Measurements from ENCODE around the gene MACROD2. TPM values are rescaled to one million over a fixed set of nuclear protein-coding genes. Genes with fewer than 3 reads are reported as not detected.

Gene MACROD2
- total RNA-seq, 2 donors from 2014 or later, result 0.95 to 4.2 TPM

DNA sequence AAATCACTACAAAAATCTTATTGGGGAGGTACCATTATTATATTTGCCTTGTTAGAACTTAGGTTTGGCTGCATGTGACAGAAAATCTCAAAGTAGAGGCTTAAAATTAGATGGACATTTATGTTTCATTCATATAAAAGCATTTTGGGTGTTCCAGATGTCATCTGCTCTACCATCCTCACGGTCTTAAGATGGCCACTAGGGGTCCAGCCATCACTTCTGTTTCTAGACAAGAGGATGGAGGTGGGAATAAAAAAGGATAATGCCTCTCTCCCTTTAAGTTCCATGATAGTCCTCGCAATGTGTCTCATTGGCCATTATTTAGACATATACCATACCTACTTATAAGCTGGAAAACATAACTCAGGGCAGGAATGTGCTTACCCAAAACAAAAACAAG lies 1648.4 kb downstream of the MACROD2 start:
- TF ChIP-seq, protein P1, sequence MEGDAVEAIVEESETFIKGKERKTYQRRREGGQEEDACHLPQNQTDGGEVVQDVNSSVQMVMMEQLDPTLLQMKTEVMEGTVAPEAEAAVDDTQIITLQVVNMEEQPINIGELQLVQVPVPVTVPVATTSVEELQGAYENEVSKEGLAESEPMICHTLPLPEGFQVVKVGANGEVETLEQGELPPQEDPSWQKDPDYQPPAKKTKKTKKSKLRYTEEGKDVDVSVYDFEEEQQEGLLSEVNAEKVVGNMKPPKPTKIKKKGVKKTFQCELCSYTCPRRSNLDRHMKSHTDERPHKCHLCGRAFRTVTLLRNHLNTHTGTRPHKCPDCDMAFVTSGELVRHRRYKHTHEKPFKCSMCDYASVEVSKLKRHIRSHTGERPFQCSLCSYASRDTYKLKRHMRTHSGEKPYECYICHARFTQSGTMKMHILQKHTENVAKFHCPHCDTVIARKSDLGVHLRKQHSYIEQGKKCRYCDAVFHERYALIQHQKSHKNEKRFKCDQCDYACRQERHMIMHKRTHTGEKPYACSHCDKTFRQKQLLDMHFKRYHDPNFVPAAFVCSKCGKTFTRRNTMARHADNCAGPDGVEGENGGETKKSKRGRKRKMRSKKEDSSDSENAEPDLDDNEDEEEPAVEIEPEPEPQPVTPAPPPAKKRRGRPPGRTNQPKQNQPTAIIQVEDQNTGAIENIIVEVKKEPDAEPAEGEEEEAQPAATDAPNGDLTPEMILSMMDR (IDR thresholded peaks at IDR 0.05), result peak; percentile 8
- Histone ChIP-seq H3K36me3 (no peaks in the 10 kb centered on the region), H3K4me3 (no peak overlapping the region)

DNA sequence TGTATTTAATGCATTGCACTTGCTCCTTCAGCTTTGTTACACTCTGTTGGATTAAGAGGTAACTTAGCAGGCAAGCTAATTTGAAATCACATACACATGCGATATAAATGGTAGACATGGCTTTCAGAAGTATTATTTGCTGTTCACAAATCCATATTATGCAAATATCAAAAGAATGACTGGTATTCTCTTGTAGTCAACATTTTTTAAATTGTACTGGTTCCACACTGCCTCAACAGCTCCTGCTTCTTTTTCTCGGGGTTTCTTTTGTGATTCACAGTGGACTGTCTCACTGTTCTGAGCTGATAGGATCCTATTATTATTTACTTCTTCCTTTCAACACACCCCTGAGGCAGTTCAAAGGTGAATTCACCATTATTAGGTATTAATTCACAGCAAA lies 1650.5 kb downstream of the MACROD2 start:
- peaks cover 0 to 9% of the 10 kb centered on the region in 2 donors for H3K4me1 ChIP-seq (ENCODE audit: control insufficient read depth in 1 of 2, low read depth in 2 of 2)
- H3K4me3 ChIP-seq, result no peak overlapping the region
- DNase-seq (ENCODE audit: low spot score) (no peak), ATAC-seq (ENCODE audit: insufficient number of reproducible peaks, low FRiP score, low read depth) (no peak)
- H3K36me3 ChIP-seq, result no peaks in the 10 kb centered on the region
- H3K27me3 ChIP-seq (replicated peaks; ENCODE audit: insufficient read depth), result no peaks in the 10 kb centered on the region
- TF ChIP-seq, protein P1 (IDR thresholded peaks at IDR 0.05), result no peak
- H3K9me3 ChIP-seq, result no peaks in the 10 kb centered on the region
- no peak overlapping the region for H3K27ac ChIP-seq

More for the DNA sequence above, 1648.4 kb downstream of the MACROD2 start:
- H3K9me3 ChIP-seq, result no peaks in the 10 kb centered on the region
- H3K27me3 ChIP-seq (replicated peaks; ENCODE audit: insufficient read depth), result no peaks in the 10 kb centered on the region
- ATAC-seq (ENCODE audit: insufficient number of reproducible peaks, low FRiP score, low read depth) (no peak), DNase-seq (ENCODE audit: low spot score) (no peak)
- H3K4me1 ChIP-seq (ENCODE audit: control insufficient read depth in 1 of 2, low read depth in 2 of 2), result peaks cover 0 to 9% of the 10 kb centered on the region in 2 donors
- H3K27ac ChIP-seq, result no peak overlapping the region

DNA sequence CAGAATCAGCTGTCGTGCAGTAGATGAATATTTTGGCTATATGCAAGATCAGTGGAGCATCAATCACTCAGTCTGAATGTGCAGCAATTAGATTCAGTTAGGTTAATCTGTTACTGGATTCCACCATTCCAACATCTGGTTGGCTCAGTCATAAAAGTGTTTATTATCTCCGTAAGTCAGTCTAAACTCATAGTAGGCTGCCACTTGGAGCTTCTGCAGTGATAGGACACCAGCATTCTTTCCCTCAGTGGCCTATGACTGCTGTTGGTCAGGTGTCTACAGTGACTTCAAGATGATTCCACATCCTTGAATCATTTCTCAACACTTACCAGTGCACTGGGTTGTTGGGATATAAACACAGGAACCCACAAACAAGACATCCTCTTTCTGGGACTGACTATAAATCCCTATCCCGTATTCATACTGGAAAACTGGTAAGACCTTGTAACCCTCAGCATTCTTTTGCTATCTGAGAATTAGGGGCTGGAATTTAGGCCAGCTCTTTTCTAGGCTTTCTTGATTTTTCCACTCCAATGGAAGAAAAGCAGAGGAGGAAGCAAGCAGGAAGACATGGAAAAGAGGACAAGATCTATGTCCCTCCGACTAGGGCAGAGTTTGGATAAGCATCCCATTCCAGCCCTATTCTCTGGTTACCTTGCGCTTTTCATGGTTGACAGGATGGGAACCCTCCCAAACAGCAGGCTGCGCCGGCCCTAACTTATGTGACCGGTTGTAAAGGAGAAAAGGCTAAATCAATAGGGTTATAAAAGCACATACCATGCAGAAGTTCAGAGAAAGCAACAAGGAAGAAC lies 1658.3 kb downstream of the MACROD2 start:
- TF ChIP-seq, protein P1 (IDR thresholded peaks at IDR 0.05), result no peak
- Histone ChIP-seq H3K27ac (no peak overlapping the region), H3K27me3 (replicated peaks; ENCODE audit: insufficient read depth) (no peaks in the 10 kb centered on the region), H3K36me3 (no peaks in the 10 kb centered on the region), H3K4me1 (ENCODE audit: control insufficient read depth in 1 of 2, low read depth in 2 of 2) (peaks cover 0 to 11% of the 10 kb centered on the region in 2 donors), H3K9me3 (no peaks in the 10 kb centered on the region), H3K4me3 (no peak overlapping the region)
- DNase-seq (ENCODE audit: low spot score) (no peak), ATAC-seq (ENCODE audit: insufficient number of reproducible peaks, low FRiP score, low read depth) (no peak)

DNA sequence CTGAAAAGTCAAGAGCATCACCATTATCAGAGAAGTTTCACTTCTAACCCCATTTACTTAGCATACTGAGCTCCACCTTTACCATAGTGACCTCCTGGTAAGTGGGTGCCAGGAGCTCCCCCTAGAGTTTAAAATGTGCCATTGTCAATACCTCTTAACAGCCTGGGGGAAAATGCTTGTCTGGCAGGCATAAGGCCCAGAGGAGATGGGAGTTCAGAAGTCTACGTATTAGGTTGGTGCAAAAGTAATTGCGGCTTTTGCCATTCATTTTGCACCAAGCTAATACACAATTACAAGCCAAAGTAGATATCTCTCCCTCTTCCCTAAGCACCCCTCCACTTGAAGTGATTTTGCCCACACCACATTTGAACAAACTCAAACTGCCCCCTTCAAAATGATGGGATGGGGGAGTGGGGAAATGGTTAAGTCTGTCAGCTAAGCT lies 1658.9 kb downstream of the MACROD2 start:
- TF ChIP-seq, protein P1 (IDR thresholded peaks at IDR 0.05), result peak; percentile 19
- DNase-seq (ENCODE audit: low spot score), result no peak
- Histone ChIP-seq H3K36me3 (no peaks in the 10 kb centered on the region), H3K27ac (no peak overlapping the region), H3K4me1 (ENCODE audit: control insufficient read depth in 1 of 2, low read depth in 2 of 2) (peaks cover 0 to 11% of the 10 kb centered on the region in 2 donors), H3K4me3 (no peak overlapping the region), H3K27me3 (replicated peaks; ENCODE audit: insufficient read depth) (no peaks in the 10 kb centered on the region), H3K9me3 (no peaks in the 10 kb centered on the region)
- no peak for ATAC-seq (ENCODE audit: insufficient number of reproducible peaks, low FRiP score, low read depth)

DNA sequence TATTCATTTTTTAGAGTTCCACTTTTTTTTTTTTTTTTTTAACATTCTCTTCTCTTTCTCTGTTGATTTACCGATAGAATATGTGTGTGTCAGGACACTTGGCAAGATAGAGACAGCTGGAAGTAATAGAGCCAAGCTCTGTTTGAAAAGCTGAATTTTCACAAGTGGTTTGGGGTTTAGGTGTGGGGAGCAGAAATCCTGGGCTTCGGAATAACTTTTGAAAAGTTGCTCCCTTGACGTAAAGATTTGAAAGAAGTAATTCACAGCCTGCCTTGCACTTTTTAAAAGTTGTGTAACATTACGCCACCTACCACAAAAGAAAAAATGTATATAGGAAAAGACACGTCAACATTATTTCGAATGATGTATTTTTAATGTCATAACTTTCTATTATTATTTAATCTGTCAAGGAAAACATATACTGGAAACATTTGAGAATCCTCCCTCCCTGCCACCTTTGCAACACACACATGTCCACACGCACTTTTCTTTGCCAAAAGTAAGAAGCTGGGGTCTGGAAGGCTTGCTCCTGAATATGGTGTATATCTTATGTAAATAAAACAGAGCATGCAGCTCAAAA lies 1660.1 kb downstream of the MACROD2 start:
- H3K4me1 ChIP-seq (ENCODE audit: control insufficient read depth in 1 of 2, low read depth in 2 of 2), result peaks cover 0 to 11% of the 10 kb centered on the region in 2 donors
- no peaks in the 10 kb centered on the region for H3K9me3 ChIP-seq
- H3K27me3 ChIP-seq (replicated peaks; ENCODE audit: insufficient read depth), result no peaks in the 10 kb centered on the region
- H3K36me3 ChIP-seq, result no peaks in the 10 kb centered on the region
- no peak for DNase-seq (ENCODE audit: low spot score)
- H3K27ac ChIP-seq, result no peak overlapping the region
- H3K4me3 ChIP-seq, result no peak overlapping the region
- TF ChIP-seq, protein P1 (IDR thresholded peaks at IDR 0.05), result no peak
- ATAC-seq (ENCODE audit: insufficient number of reproducible peaks, low FRiP score, low read depth), result no peak
